BLaER1 treated with 17β-estradiol and CSF1 and Interleukin-3, amounts not matched to agents 10 nM and 100 nM (cell line): ENCODE data around the gene ELK4.

Experiments
- H3K27ac ChIP-seq, 11 experiments: shearing (Covaris generic); formaldehyde crosslinking; 2 replicates each; pipeline ENCODE4 v1.8.1; 2022
- H3K27me3 ChIP-seq, 11 experiments: shearing (Covaris generic); formaldehyde crosslinking; 2 replicates each; pipeline ENCODE4 v1.8.1; 2022
- H3K36me3 ChIP-seq, 11 experiments: shearing (Covaris generic); formaldehyde crosslinking; 2 replicates each; pipeline ENCODE4 v1.8.1; 2022
- H3K4me1 ChIP-seq, 10 experiments: shearing (Covaris generic); formaldehyde crosslinking; 2 replicates each; pipeline ENCODE4 v1.8.1; 2022
- H3K4me2 ChIP-seq, 11 experiments: shearing (Covaris generic); formaldehyde crosslinking; 2 replicates each; pipeline ENCODE4 v1.8.1; 2022
- H3K4me3 ChIP-seq, 10 experiments: shearing (Covaris generic); formaldehyde crosslinking; 2 replicates each; pipeline ENCODE4 v1.8.1; 2022
- H3K9ac ChIP-seq, 11 experiments: shearing (Covaris generic); formaldehyde crosslinking; 2 replicates each; pipeline ENCODE4 v1.8.1; 2022
- H3K9me3 ChIP-seq, 11 experiments: shearing (Covaris generic); formaldehyde crosslinking; replicated peaks in 1 of 11; 2 replicates each; pipeline ENCODE4 v1.8.1; 2022
- H4K20me1 ChIP-seq, 11 experiments: shearing (Covaris generic); formaldehyde crosslinking; 2 replicates each; pipeline ENCODE4 v1.8.1; 2022
- Cebpa-rat ChIP-seq, 11 experiments: shearing (Covaris generic); IDR thresholded peaks; 2 replicates each; pipeline ENCODE4 v1.8.1; 2022

ELK4 gene

DNA sequence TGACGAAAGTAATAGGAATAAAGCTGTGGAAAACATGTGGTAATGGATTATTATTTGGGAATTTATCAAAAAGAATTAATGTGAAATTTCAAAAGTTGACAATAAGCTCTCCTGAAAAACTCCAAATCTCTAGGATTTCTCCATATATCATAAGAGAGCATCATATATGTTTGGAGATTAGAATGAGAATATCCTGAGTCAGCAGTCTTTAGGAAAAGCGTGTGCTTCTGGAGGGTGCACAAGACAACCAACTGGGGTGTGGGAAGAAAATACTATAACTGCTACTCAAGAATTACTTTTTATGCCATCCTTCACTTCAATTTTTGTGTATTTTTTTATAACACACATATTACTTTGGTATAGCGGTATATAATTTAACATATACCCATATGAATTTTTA, 19.7 kb downstream of the ELK4 start:
- TF ChIP-seq Cebpa-rat (IDR thresholded peaks at IDR 0.05): no peak
- Histone ChIP-seq H3K9ac (no peak overlapping the region), H3K36me3 (peaks cover 53 to 100% (median 93%) of the 10 kb centered on the region in 11 experiments), H3K27me3 (no peaks in the 10 kb centered on the region), H3K9me3 (no peaks in the 10 kb centered on the region), H4K20me1 (peaks cover 0 to 56% (median 14%) of the 10 kb centered on the region in 11 experiments; a peak in 11 of 22 replicates), H3K4me3 (no peak overlapping the region), H3K4me2 (no peak overlapping the region), H3K27ac (no peak overlapping the region), H3K4me1 (peaks cover 0 to 33% (median 17%) of the 10 kb centered on the region in 10 experiments; a peak in 13 of 20 replicates)

DNA sequence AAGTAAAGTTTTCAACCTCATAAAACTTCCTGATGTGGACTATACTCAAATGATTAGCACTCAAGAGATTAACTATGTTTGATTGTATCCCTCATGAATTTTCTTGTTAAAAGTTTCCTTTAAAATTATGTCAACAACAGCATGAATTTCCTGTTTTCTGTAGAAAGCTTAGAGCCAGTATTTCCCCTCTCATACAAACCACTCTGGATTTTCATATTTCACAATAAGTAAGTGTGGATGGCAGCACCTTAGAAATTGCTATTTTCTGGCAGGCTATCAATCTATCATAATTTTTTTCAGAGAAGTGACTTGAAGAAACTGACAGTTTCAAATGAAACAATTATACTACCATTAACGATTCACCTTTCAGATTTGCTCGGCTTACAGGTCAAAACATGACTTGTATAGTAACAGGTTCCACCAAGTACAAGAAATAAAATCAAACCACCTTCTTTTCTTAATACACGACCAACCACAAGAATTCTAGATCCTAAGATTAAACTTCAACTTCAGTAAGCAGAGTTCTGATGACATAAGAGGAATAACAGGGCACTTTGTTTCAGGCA, 20.8 kb downstream of the ELK4 start:
- Histone ChIP-seq H3K4me3 (no peak overlapping the region), H3K4me2 (peak overlapping the region in 5 of 11 experiments; percentile 31 to 71 (median 43); a peak in 9 of 22 replicates), H3K36me3 (peaks cover 42 to 100% (median 93%) of the 10 kb centered on the region in 11 experiments), H3K4me1 (peaks cover under 1 to 41% (median 27%) of the 10 kb centered on the region in 10 experiments), H3K9ac (peak overlapping the region in 1 of 11 experiments; percentile 11; a peak in 1 of 22 replicates), H3K9me3 (0 out of 22 replicates have a peak, but pooled peaks cover 0 to 5% (median 0%) of the 10 kb centered on the region in 11 experiments), H3K27ac (peak overlapping the region in 7 of 11 experiments; percentile 3 to 46 (median 11); a peak in 9 of 22 replicates), H4K20me1 (peaks cover 0 to 45% (median 14%) of the 10 kb centered on the region in 11 experiments; a peak in 11 of 22 replicates), H3K27me3 (no peaks in the 10 kb centered on the region)
- no peak for TF ChIP-seq Cebpa-rat (IDR thresholded peaks at IDR 0.05)

DNA sequence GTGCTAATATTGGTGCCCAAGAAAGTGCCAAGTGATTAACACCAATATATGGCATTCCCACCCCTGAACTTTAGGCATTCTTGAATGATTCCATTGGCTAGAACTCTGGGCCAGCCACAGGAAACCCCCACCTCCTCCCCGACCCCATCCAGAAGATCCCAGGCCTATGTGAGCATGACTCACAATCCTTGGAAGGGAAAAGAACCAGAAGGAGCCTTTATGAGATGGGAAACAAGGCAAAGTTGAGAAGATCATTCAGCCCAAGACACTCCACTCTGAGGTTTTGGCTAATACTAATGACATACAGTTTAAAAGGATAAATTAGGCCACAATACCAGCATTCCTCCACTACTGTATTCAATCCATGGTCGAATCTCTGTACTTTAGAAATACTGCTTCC, 21.8 kb downstream of the ELK4 start:
- Histone ChIP-seq H3K9me3 (0 out of 22 replicates have a peak, but pooled peaks cover 0 to 5% (median 0%) of the 10 kb centered on the region in 11 experiments), H3K4me1 (peaks cover 10 to 50% (median 37%) of the 10 kb centered on the region in 10 experiments), H4K20me1 (peaks cover 0 to 40% (median 11%) of the 10 kb centered on the region in 11 experiments; a peak in 10 of 22 replicates), H3K4me3 (no peak overlapping the region), H3K36me3 (peaks cover 33 to 95% (median 87%) of the 10 kb centered on the region in 11 experiments), H3K27ac (peak overlapping the region in 4 of 11 experiments; percentile 2 to 46 (median 6); a peak in 4 of 22 replicates), H3K9ac (no peak overlapping the region), H3K27me3 (no peaks in the 10 kb centered on the region), H3K4me2 (peak overlapping the region in 2 of 11 experiments; percentile 52 to 71; a peak in 4 of 22 replicates)
- TF ChIP-seq Cebpa-rat (IDR thresholded peaks at IDR 0.05): no peak

DNA sequence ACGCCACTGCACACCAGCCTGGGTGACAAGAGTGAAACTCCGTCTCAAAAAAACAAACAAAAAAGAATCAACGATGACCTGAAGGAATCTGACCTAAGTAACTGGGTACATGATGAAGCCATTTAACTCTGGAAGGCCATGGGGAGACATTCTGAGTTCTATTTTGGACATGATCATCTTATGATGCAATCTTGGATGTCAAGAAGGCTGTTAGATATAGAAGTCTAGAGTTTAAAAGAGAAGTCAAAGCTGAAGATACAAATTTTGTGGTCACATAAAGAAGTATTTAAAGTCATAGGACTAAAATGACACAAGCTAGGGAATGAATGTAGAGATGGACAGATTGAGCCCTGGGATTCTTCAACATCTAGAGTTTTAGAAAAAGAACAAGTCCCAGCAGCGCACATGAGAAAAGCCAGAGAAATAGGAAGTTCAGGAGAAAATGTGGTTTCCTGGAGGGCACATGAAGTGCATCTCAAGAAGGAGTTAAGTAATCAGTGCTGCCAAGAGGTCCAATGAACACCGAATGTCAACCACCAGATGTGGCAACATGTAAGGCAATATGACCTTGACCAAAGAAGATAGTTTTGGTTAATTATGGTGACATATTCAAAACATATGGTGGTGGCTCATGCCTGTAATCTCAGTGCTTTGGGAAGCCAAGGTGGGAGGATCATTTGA, 26.8 kb downstream of the ELK4 start:
- peak overlapping the region; percentile 39 to 78 (median 63) for H3K4me2 ChIP-seq
- peak; percentile 14 to 97 (median 94); a peak in 21 of 22 replicates for TF ChIP-seq Cebpa-rat (IDR thresholded peaks at IDR 0.05)

DNA sequence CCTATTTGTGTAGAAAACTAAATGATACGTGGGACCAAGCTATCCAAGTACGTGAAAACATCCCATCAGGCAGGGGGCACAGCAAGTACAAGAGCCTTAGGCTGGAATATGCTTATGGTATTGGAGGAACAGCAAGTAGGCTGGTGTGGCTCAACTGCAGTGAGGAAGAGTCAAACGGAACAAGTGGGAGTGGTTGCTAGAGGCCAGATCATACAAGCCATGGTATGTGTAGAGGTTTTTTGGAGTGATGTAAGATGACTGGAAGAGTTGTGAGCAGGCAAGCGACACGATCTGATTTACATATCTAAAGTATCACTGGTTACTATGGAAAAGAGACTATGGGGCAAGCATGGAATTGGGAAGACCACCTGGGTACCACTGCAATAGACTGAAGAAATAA, 27.8 kb downstream of the ELK4 start:
- H3K4me1 ChIP-seq: peaks cover 15 to 63% (median 40%) of the 10 kb centered on the region in 10 experiments
- H3K9me3 ChIP-seq: 0 out of 22 replicates have a peak, but pooled peaks cover 0 to 5% (median 0%) of the 10 kb centered on the region in 11 experiments
- no peak for TF ChIP-seq Cebpa-rat (IDR thresholded peaks at IDR 0.05)
- no peaks in the 10 kb centered on the region for H3K27me3 ChIP-seq
- peak overlapping the region in 6 of 11 experiments; percentile 48 to 62 (median 58); a peak in 9 of 22 replicates for H3K9ac ChIP-seq
- H4K20me1 ChIP-seq: peaks cover 0 to 19% (median 0%) of the 10 kb centered on the region in 11 experiments; a peak in 4 of 22 replicates
- peak overlapping the region in 10 of 11 experiments; percentile 42 to 78 (median 63); a peak in 19 of 22 replicates for H3K4me2 ChIP-seq
- H3K36me3 ChIP-seq: peaks cover 13 to 79% (median 52%) of the 10 kb centered on the region in 11 experiments; a peak in 21 of 22 replicates
- H3K27ac ChIP-seq: peak overlapping the region in 10 of 11 experiments; percentile 3 to 83 (median 80); a peak in 19 of 22 replicates
- no peak overlapping the region for H3K4me3 ChIP-seq

More for the DNA sequence above, 26.8 kb downstream of the ELK4 start:
- Histone ChIP-seq H3K27ac (peak overlapping the region in 10 of 11 experiments; percentile 15 to 83 (median 80); a peak in 20 of 22 replicates), H3K9me3 (0 out of 22 replicates have a peak, but pooled peaks cover 0 to 5% (median 0%) of the 10 kb centered on the region in 11 experiments), H3K27me3 (no peaks in the 10 kb centered on the region), H3K36me3 (peaks cover 6 to 79% (median 52%) of the 10 kb centered on the region in 11 experiments; a peak in 20 of 22 replicates), H4K20me1 (peaks cover 0 to 23% (median 1%) of the 10 kb centered on the region in 11 experiments; a peak in 9 of 22 replicates), H3K4me1 (peaks cover 15 to 58% (median 41%) of the 10 kb centered on the region in 10 experiments), H3K9ac (peak overlapping the region in 8 of 11 experiments; percentile 28 to 62 (median 56); a peak in 13 of 22 replicates), H3K4me3 (no peak overlapping the region)

DNA sequence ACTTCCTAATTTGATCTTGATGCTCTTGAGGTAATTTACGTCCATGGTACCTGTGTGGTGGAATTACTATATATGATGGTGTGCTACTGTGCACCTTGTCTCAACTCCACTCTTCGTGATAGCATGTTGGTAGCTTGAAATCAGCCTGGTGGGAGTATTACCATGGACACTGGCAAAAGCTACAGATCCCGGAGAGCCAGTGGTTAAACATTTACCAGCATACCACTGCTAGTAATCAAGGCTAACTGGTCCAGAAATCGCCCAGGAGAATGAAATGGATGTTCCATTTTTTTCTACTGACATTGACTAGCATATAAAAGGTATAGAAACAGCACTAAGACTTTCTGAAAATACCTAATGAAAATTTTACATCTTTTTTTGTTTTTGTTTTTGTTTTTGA, 30.6 kb downstream of the ELK4 start:
- Histone ChIP-seq H3K36me3 (peaks cover 17 to 71% (median 46%) of the 10 kb centered on the region in 11 experiments; a peak in 20 of 22 replicates), H4K20me1 (peaks cover 0 to 13% (median 0%) of the 10 kb centered on the region in 11 experiments; a peak in 2 of 22 replicates), H3K9me3 (no peaks in the 10 kb centered on the region), H3K4me2 (no peak overlapping the region), H3K27me3 (no peaks in the 10 kb centered on the region), H3K4me1 (peaks cover 15 to 57% (median 33%) of the 10 kb centered on the region in 10 experiments), H3K27ac (0 out of 22 replicates have a peak overlapping the region, but pooled peaks of 1 of the 11 experiments have one; percentile 56), H3K9ac (no peak overlapping the region), H3K4me3 (no peak overlapping the region)
- TF ChIP-seq Cebpa-rat (IDR thresholded peaks at IDR 0.05): no peak

DNA sequence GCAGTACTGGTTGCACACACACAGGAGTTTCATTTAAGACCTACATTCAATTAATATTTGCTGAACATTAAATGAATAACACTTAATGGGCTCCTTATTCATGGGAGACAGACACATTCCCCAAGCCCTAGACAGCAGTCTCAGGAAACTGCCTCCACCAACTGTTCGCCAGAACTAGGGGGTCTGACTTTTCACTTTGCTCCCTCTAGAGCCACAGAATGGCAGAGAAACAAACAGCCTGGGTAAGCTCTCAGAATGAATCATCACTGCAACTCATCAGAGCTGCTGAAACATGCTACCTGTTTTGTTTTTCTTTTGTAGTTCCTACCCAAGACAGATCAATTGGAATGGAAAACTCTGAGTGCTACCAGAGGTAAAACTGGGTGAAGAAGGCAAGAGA, 31.7 kb downstream of the ELK4 start:
- Histone ChIP-seq H3K27me3 (no peaks in the 10 kb centered on the region), H4K20me1 (peaks cover 0 to 5% (median 0%) of the 10 kb centered on the region in 11 experiments; a peak in 2 of 22 replicates), H3K27ac (peak overlapping the region in 3 of 11 experiments; percentile 8 to 32 (median 13); a peak in 2 of 22 replicates), H3K4me1 (peaks cover 6 to 47% (median 22%) of the 10 kb centered on the region in 10 experiments), H3K4me3 (no peak overlapping the region), H3K9ac (no peak overlapping the region), H3K4me2 (peak overlapping the region in 1 of 11 experiments; percentile 3; a peak in 1 of 22 replicates), H3K9me3 (no peaks in the 10 kb centered on the region), H3K36me3 (peaks cover 17 to 65% (median 47%) of the 10 kb centered on the region in 11 experiments; a peak in 20 of 22 replicates)
- TF ChIP-seq Cebpa-rat (IDR thresholded peaks at IDR 0.05): no peak

DNA sequence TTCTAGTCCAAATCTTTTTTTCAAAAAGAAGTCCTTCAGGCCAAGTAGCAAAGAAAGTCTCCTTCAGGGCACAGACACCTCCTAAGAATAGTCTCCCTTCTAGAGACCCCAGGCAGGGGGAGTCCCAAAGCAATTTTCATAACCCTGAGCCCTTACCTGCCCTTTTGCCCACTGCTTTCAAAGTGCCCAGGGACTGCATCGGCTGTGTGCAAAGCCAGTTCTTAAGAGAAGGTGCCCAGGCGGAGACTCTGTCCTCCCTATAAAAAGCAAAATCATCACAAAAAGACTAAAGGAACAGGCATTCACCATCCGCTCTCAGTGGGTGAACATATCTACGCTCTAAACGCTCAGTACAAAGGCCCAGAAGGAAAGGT, 32.2 kb downstream of the ELK4 start:
- Histone ChIP-seq H3K4me3 (no peak overlapping the region), H3K9me3 (no peaks in the 10 kb centered on the region), H3K27me3 (no peaks in the 10 kb centered on the region), H3K4me2 (peak overlapping the region in 1 of 11 experiments; percentile 11; a peak in 1 of 22 replicates), H3K27ac (peak overlapping the region in 3 of 11 experiments; percentile 1 to 32 (median 8); a peak in 4 of 22 replicates), H3K9ac (no peak overlapping the region), H3K4me1 (peaks cover 5 to 47% (median 21%) of the 10 kb centered on the region in 10 experiments), H4K20me1 (peaks cover 0 to under 1% (median 0%) of the 10 kb centered on the region in 11 experiments; a peak in 2 of 22 replicates), H3K36me3 (peaks cover 17 to 64% (median 47%) of the 10 kb centered on the region in 11 experiments; a peak in 20 of 22 replicates)
- TF ChIP-seq Cebpa-rat (IDR thresholded peaks at IDR 0.05): no peak
